Endothelial cell of umbilical vein (primary cell): ENCODE results near the gene STRIT1. TPM values are rescaled to one million over a fixed set of nuclear protein-coding genes. Genes with fewer than 3 reads are reported as not detected.

Source experiments
- BruUV-seq: library from RNA; stranded (reverse); fragments of 400-500 nt; replicated peaks from 2 replicates; lab custom pipeline; 2021; lab: Mats Ljungman, UMichigan
- CTCF ChIA-PET: fragments of 300-600, 350-600 bp; sonication (Branson Sonifier 250); formaldehyde crosslinking; loops from one replicate; lab custom pipeline; 2021; ENCODE audit warnings: antibody characterized with exemption, inconsistent platforms; lab: Charles Lee
- POLR2A ChIA-PET: fragments of 300-600, 350-600 bp; sonication (Branson Sonifier 250); formaldehyde crosslinking; loops from one replicate; lab custom pipeline; 2021; ENCODE audit warnings: antibody characterized with exemption, inconsistent platforms; lab: Charles Lee
- DNase-seq: peaks from one replicate; pipeline ENCODE4 v3.0.0-alpha.2; 2011; ENCODE audit warnings: low read depth, low spot score
- FAIRE-seq: peaks from 2 replicates; lab custom pipeline; 2011; peaks lifted over from hg19 to GRCh38; lab: Jason Lieb, UNC
- H2AFZ ChIP-seq: 2 replicates; pipeline ENCODE4 v1.6.0; 2012; ENCODE audit warnings: low read depth, low read length, control low read depth, inconsistent platforms
- H3K27ac ChIP-seq: 2 replicates; pipeline ENCODE4 v1.5.1; 2011; ENCODE audit warnings: low read depth, mild to moderate bottlenecking, control low read depth, low read length, moderate library complexity; ENCODE audit not compliant: insufficient read depth
- H3K27me3 ChIP-seq, 2 experiments: 2 replicates each; pipeline versions ENCODE4 v1.6.0 to v1.6.1; 2011; ENCODE audit warnings: low read length in 2 of 2, mixed read lengths in 1 of 2; ENCODE audit not compliant: control insufficient read depth in 2 of 2, insufficient read depth in 2 of 2
- H3K36me3 ChIP-seq, 2 experiments: 2 replicates in 1 of 2; 3 replicates in 1 of 2; pipeline ENCODE4 v1.5.1; 2011; ENCODE audit warnings: low read length in 2 of 2, mild to moderate bottlenecking in 1 of 2, moderate library complexity in 1 of 2; ENCODE audit not compliant: control insufficient read depth in 2 of 2, insufficient read depth in 2 of 2; ENCODE audit errors: extremely low read depth in 1 of 2
- H3K4me1 ChIP-seq: 3 replicates; pipeline ENCODE4 v1.5.1; 2011; ENCODE audit warnings: mild to moderate bottlenecking, low read length; ENCODE audit not compliant: control insufficient read depth, insufficient read depth; ENCODE audit errors: extremely low read depth
- H3K4me2 ChIP-seq: 2 replicates; pipeline ENCODE4 v1.6.1; 2011; ENCODE audit warnings: low read length, control low read depth, mixed read lengths; ENCODE audit not compliant: insufficient read depth
- H3K4me3 ChIP-seq, 3 experiments: fragments of 200-600 bp in 1 of 3; sonication (generic), shearing (Covaris generic) in 1 of 3; replicated peaks in 1 of 3; 2 replicates each; pipeline ENCODE4 v1.5.1; 2011 to 2016; ENCODE audit warnings: control low read depth in 3 of 3, low read length in 3 of 3, mild to moderate bottlenecking in 2 of 3, inconsistent platforms in 1 of 3, low read depth in 1 of 3, moderate library complexity in 1 of 3; ENCODE audit not compliant: insufficient read depth in 1 of 3
- H3K79me2 ChIP-seq: 2 replicates; pipeline ENCODE4 v1.6.0; 2012; ENCODE audit warnings: low read length, inconsistent platforms; ENCODE audit not compliant: control insufficient read depth, insufficient read depth
- H3K9ac ChIP-seq: replicated peaks from 2 replicates; pipeline ENCODE3; 2011; ENCODE audit warnings: low read length, control low read depth; ENCODE audit not compliant: insufficient read depth; ENCODE audit errors: extremely low read depth
- H3K9me1 ChIP-seq: replicated peaks from 3 replicates; pipeline ENCODE4 v1.6.0; 2011; ENCODE audit warnings: mild to moderate bottlenecking, low read length; ENCODE audit not compliant: control insufficient read depth, insufficient read depth; ENCODE audit errors: extremely low read depth
- H3K9me3 ChIP-seq: replicated peaks from 2 replicates; pipeline ENCODE4 v1.5.1; 2012; ENCODE audit warnings: low read length, inconsistent platforms; ENCODE audit not compliant: control insufficient read depth, insufficient read depth
- H4K20me1 ChIP-seq: replicated peaks from 2 replicates; pipeline ENCODE3; 2011; ENCODE audit warnings: mild to moderate bottlenecking, low read length; ENCODE audit not compliant: control insufficient read depth, insufficient read depth; ENCODE audit errors: extremely low read depth
- EZH2 ChIP-seq: IDR thresholded peaks from 2 replicates; pipeline ENCODE4 v1.6.1; 2012; ENCODE audit warnings: borderline replicate concordance, low read depth, mild to moderate bottlenecking, moderate library complexity, low read length, inconsistent platforms; ENCODE audit not compliant: severe bottlenecking
- FOS ChIP-seq: IDR thresholded peaks from 2 replicates; pipeline ENCODE4 v1.6.1; 2011; ENCODE audit warnings: mild to moderate bottlenecking, low read length, moderate library complexity, borderline replicate concordance; ENCODE audit not compliant: insufficient read depth
- POLR2A ChIP-seq: IDR thresholded peaks from 2 replicates; pipeline ENCODE4 v1.6.1; 2012; ENCODE audit warnings: low read depth, mild to moderate bottlenecking, control low read depth, low read length
- dilution Hi-C: fragments of 300-500 bp; cut with MboI; formaldehyde crosslinking; loops from one replicate; pipeline ENCODE4 v1.15.0; 2019; ENCODE audit warnings: low sequenced_read_pairs; ENCODE audit not compliant: extremely low pct_ligation_motif_present
- intact Hi-C: fragments of 100-400 bp; cut with micrococcal nuclease; formaldehyde crosslinking; loops from one replicate; pipeline ENCODE4 v1.10.0; 2022
- polyA plus RNA-seq, 4 experiments: library from polyadenylated mRNA; depleted of rRNA in 3 of 4; stranded (reverse) in 3 of 4; unstranded in 1 of 4; fragments of >200 nt; gene quantifications; 2 replicates each; pipeline versions ENCODE4 v1.2.1 to v1.2.3, GENCODE V29; 2011 to 2012; ENCODE audit warnings: missing spikeins in 1 of 4
- total RNA-seq: library from RNA; stranded (reverse); gene quantifications from 2 replicates; pipeline ENCODE4 v1.2.3, GENCODE V29; 2021

Gene STRIT1
- total and polyA plus RNA-seq, 2 donors (not counting 3 experiments of a cell fraction or from before 2014, with no cell fraction given), result not detected

DNA sequence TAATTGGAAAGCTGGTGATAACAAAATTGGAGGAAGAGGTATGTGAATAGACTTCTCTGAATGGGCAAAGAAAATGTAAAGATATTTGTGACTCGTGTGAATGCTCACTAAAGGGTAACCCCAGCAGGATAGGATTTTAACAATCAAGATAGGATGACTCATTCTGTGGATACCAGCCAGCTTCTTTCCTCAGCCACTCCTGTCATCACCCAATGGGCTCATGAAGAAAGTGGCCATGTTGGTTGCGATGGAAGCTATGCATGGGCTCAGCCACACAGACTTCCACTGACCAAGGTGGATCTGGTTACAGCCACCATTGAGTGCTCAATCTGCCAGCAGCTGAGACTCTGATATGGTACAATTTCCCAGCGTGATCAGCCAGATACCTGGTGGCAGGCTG, 40.9 kb downstream of the STRIT1 start:
- FAIRE-seq, result no peak
- intact Hi-C loops, result no loop called here

DNA sequence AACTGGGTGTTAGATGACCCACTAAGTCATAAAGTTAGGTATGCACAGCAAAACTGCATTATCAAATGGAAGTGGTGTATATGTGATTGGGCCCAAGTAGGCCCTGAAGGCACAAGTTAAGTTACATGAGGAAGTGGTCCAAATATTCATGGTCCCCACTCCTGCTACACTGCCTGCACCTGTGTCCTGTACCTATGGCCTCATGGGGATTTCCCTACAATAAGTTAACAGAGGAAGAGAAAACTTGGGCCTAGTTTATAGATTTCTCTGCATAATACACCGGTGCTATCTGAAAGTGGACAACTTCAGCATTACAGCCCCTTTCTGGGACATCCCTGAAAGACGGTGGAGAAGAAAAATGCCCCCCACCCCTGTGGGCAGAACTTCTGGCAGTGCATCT, 41.5 kb downstream of the STRIT1 start:
- H3K9me1 ChIP-seq, result no peaks in the 10 kb centered on the region
- H3K27ac ChIP-seq, result no peak overlapping the region
- DNase-seq (no peak), FAIRE-seq (no peak)
- H3K9ac ChIP-seq, result no peak overlapping the region
- no peaks in the 10 kb centered on the region for H3K79me2 ChIP-seq
- ChIA-PET POLR2A (no interaction called here), CTCF (no interaction called here)
- intact Hi-C loops, result no loop called here
- no peak overlapping the region for H3K4me3 ChIP-seq
- H3K36me3 ChIP-seq, result no peaks in the 10 kb centered on the region
- no peak overlapping the region for H2AFZ ChIP-seq
- no peaks in the 10 kb centered on the region for H3K9me3 ChIP-seq
- no peaks in the 10 kb centered on the region for H3K27me3 ChIP-seq
- H4K20me1 ChIP-seq, result no peaks in the 10 kb centered on the region
- TF ChIP-seq FOS (no peak), EZH2 (no peak), POLR2A (no peak)
- BruUV-seq, result no TSS peak
- H3K4me1 ChIP-seq, result no peaks in the 10 kb centered on the region
- dilution Hi-C loops, result no loop called here
- no peak overlapping the region for H3K4me2 ChIP-seq

More for the DNA sequence above, 40.9 kb downstream of the STRIT1 start:
- H3K36me3 ChIP-seq, result no peaks in the 10 kb centered on the region
- H3K4me2 ChIP-seq, result no peak overlapping the region
- TF ChIP-seq POLR2A, result no peak
- no peak overlapping the region for H2AFZ ChIP-seq
- H3K9me1 ChIP-seq, result no peaks in the 10 kb centered on the region
- H3K27me3 ChIP-seq, result no peaks in the 10 kb centered on the region
- no TSS peak for BruUV-seq
- peak; percentile 13 for DNase-seq
- H3K27ac ChIP-seq, result no peak overlapping the region
- no peak overlapping the region for H3K4me3 ChIP-seq
- dilution Hi-C loops, result no loop called here
- CTCF ChIA-PET, result no interaction called here
- no peaks in the 10 kb centered on the region for H3K4me1 ChIP-seq
- POLR2A ChIA-PET, result no interaction called here
- no peaks in the 10 kb centered on the region for H4K20me1 ChIP-seq
- H3K79me2 ChIP-seq, result no peaks in the 10 kb centered on the region
- H3K9ac ChIP-seq, result no peak overlapping the region
- no peaks in the 10 kb centered on the region for H3K9me3 ChIP-seq
